Measurements from ENCODE around the gene RPSA. TPM values are rescaled to one million over a fixed set of nuclear protein-coding genes. Genes with fewer than 3 reads are reported as not detected.

RPSA gene
- total RNA-seq, 1 experiment from 2014 or later, result 2,077 TPM

DNA sequence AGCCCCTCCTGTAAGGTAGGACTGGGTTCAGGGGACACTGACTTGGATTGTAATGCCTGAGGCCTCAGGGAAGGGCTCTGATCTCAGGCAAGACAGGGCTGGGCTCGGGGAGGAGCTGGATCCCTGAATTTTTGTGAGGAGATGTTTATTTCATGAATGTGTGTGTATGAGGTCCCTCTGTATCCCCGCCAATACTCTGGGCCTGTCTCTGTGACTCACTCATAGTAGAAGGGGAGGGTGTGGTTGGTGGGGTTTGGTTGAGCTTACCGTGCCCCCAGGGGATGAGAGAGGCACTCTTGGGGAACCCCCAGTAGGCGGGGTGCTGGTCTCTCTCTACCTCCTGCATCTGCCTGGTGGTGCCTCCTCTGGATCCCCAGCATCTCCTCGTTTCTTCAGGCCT is 28.1 kb downstream of the RPSA start:
- Histone ChIP-seq H3K14ac (ENCODE audit: insufficient read depth, low read length) (no peak overlapping the region; the same call in 1 of the 2 replicates), H3K9ac (ENCODE audit: extremely low read depth, insufficient read length, low read length) (no peak overlapping the region), H3K4me2 (ENCODE audit: insufficient read depth, insufficient read length, low read length) (no peak overlapping the region), H3K4ac (ENCODE audit: low read depth, low read length) (no peak overlapping the region), H3K27ac (ENCODE audit: insufficient read length, low read depth, low read length) (no peak overlapping the region), H4K20me1 (ENCODE audit: control insufficient read depth, insufficient read depth, insufficient read length) (no peaks in the 10 kb centered on the region), H3K79me2 (ENCODE audit: insufficient read depth, low read length) (no peaks in the 10 kb centered on the region), H4K5ac (ENCODE audit: insufficient read length, low read depth, low read length) (no peak overlapping the region), H3K56ac (ENCODE audit: insufficient read length, low read depth, low read length) (no peak overlapping the region), H3K9me3 (ENCODE audit: control insufficient read depth, low read depth, low read length) (no peaks in the 10 kb centered on the region), H2AFZ (ENCODE audit: low read length) (no peak overlapping the region), H3K23ac (ENCODE audit: insufficient read length, low read depth, low read length) (no peak overlapping the region), H2BK12ac (ENCODE audit: insufficient read length, low read depth, low read length) (no peak overlapping the region), H3T11ph (ENCODE audit: low read length) (no peak overlapping the region), H4K8ac (replicated peaks; ENCODE audit: insufficient read length, low read depth, low read length) (no peak overlapping the region), H2BK20ac (ENCODE audit: low read depth, low read length, poor library complexity, severe bottlenecking) (no peak overlapping the region), H4K91ac (ENCODE audit: insufficient read length, low read depth, low read length) (no peak overlapping the region), H2BK15ac (ENCODE audit: low read depth, low read length) (no peak overlapping the region), H3K4me1 (ENCODE audit: insufficient read depth, low read length) (no peaks in the 10 kb centered on the region), H2BK5ac (ENCODE audit: insufficient read length, low read length) (no peak overlapping the region), H3K18ac (ENCODE audit: insufficient read length, low read depth, low read length) (no peak overlapping the region), H3K79me1 (ENCODE audit: insufficient read depth, low read depth, low read length, poor library complexity, severe bottlenecking) (no peaks in the 10 kb centered on the region), H3K27me3 (ENCODE audit: insufficient read depth, low read length) (no peaks in the 10 kb centered on the region), H2AK5ac (ENCODE audit: insufficient read length, low read length) (no peak overlapping the region), H3K23me2 (ENCODE audit: insufficient read length, low read depth, low read length, poor library complexity, severe bottlenecking) (no peaks in the 10 kb centered on the region), H2BK120ac (ENCODE audit: low read depth, low read length, poor library complexity, severe bottlenecking) (no peak overlapping the region)
- H3K4me3 Mint-ChIP-seq, result no peak overlapping the region
- no peaks in the 10 kb centered on the region for H3K36me3 Mint-ChIP-seq (ENCODE audit: insufficient read depth in 1 of 3, low read depth in 3 of 3)
- no CpG with 5 or more reads among the region's 5 CpGs for WGBS (ENCODE audit: extremely low coverage, insufficient read length, low lambda C conversion rate)
- no peak overlapping the region for H3K27ac Mint-ChIP-seq
- H3K9me3 Mint-ChIP-seq, result no peaks in the 10 kb centered on the region
- peaks cover 4 to 6% of the 10 kb centered on the region in 2 experiments; a peak in 3 of 4 replicates for H3K4me1 Mint-ChIP-seq
- TF ChIP-seq, protein P1, sequence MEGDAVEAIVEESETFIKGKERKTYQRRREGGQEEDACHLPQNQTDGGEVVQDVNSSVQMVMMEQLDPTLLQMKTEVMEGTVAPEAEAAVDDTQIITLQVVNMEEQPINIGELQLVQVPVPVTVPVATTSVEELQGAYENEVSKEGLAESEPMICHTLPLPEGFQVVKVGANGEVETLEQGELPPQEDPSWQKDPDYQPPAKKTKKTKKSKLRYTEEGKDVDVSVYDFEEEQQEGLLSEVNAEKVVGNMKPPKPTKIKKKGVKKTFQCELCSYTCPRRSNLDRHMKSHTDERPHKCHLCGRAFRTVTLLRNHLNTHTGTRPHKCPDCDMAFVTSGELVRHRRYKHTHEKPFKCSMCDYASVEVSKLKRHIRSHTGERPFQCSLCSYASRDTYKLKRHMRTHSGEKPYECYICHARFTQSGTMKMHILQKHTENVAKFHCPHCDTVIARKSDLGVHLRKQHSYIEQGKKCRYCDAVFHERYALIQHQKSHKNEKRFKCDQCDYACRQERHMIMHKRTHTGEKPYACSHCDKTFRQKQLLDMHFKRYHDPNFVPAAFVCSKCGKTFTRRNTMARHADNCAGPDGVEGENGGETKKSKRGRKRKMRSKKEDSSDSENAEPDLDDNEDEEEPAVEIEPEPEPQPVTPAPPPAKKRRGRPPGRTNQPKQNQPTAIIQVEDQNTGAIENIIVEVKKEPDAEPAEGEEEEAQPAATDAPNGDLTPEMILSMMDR (conservative IDR thresholded peaks at IDR 0.05), result no peak
- no peak for DNase-seq
- H3K27me3 Mint-ChIP-seq (ENCODE audit: low read depth), result peaks cover 4% of the 10 kb centered on the region
